Upper lobe of left lung (tissue), 4 donors: ENCODE measurements around the gene ATXN8OS.

Experiments used
- CTCF ChIP-seq, 6 experiments: fragments of 450-650 bp in 4 of 6; fragments of 200-600 bp in 2 of 6; sonication (generic) in 2 of 6; IDR thresholded peaks; one replicate each; pipeline ENCODE4 v1.5.1; 2016 to 2019; ENCODE audit warnings: antibody characterized with exemption in 6 of 6
- EP300 ChIP-seq, 4 donors: sonication (generic); formaldehyde crosslinking; IDR thresholded peaks; one replicate each; pipeline ENCODE4 v1.5.1; 2017; ENCODE audit warnings: antibody characterized with exemption in 4 of 4, control low read depth in 2 of 4
- POLR2A ChIP-seq, 4 donors: fragments of 450-650 bp; IDR thresholded peaks; one replicate each; pipeline ENCODE4 v1.5.1; 2016 to 2017; ENCODE audit warnings: antibody characterized with exemption in 4 of 4, mild to moderate bottlenecking in 2 of 4

GRCh38 chr13:70125693-70126092, 18.1 kb downstream of the ATXN8OS start:
- no peak for TF ChIP-seq CTCF (IDR thresholded peaks at IDR 0.05)
- TF ChIP-seq EP300 (IDR thresholded peaks at IDR 0.05), result no peak
- TF ChIP-seq POLR2A (IDR thresholded peaks at IDR 0.05), result no peak
